Type B pancreatic cell (in vitro differentiated cells): ENCODE measurements around the gene MERTK. TPM values are rescaled to one million over a fixed set of nuclear protein-coding genes. Genes with fewer than 3 reads are reported as not detected.

Experiments used
- DNase-seq: peaks from one replicate; pipeline ENCODE4 v3.0.0; 2021; ENCODE audit warnings: mixed read lengths; ENCODE audit not compliant: unreplicated experiment; ENCODE audit errors: extremely low spot score
- H3K27ac Mint-ChIP-seq: 2 replicates; pipeline ENCODE4 v1.8.0; 2021; ENCODE audit warnings: mild to moderate bottlenecking, mixed read lengths
- H3K27me3 Mint-ChIP-seq: 2 replicates; pipeline ENCODE4 v1.8.0; 2021; ENCODE audit warnings: mixed read lengths
- H3K36me3 Mint-ChIP-seq: 2 replicates; pipeline ENCODE4 v1.8.0; 2021; ENCODE audit warnings: mixed read lengths
- H3K4me1 Mint-ChIP-seq: one replicate; pipeline ENCODE4 v1.8.0; 2021; ENCODE audit warnings: mixed read lengths; ENCODE audit not compliant: unreplicated experiment
- H3K4me3 Mint-ChIP-seq: 2 replicates; pipeline ENCODE4 v1.8.0; 2021; ENCODE audit warnings: mild to moderate bottlenecking, mixed read lengths
- H3K9me3 Mint-ChIP-seq: 2 replicates; pipeline ENCODE4 v1.8.0; 2021; ENCODE audit warnings: mixed read lengths
- total RNA-seq: library from RNA; stranded (reverse); gene quantifications from 2 replicates; pipeline ENCODE4 v1.2.1, GENCODE V29; 2021; ENCODE audit warnings: low replicate concordance
- TF ChIP-seq, protein P1 (sequence below): fragments of 200-600 bp; sonication (generic); conservative IDR thresholded peaks from 2 replicates; pipeline ENCODE4 v1.5.0; 2021; ENCODE audit warnings: antibody characterized with exemption, mild to moderate bottlenecking

MERTK gene
- total RNA-seq, 1 donor from 2014 or later, result 25.7 TPM

DNA sequence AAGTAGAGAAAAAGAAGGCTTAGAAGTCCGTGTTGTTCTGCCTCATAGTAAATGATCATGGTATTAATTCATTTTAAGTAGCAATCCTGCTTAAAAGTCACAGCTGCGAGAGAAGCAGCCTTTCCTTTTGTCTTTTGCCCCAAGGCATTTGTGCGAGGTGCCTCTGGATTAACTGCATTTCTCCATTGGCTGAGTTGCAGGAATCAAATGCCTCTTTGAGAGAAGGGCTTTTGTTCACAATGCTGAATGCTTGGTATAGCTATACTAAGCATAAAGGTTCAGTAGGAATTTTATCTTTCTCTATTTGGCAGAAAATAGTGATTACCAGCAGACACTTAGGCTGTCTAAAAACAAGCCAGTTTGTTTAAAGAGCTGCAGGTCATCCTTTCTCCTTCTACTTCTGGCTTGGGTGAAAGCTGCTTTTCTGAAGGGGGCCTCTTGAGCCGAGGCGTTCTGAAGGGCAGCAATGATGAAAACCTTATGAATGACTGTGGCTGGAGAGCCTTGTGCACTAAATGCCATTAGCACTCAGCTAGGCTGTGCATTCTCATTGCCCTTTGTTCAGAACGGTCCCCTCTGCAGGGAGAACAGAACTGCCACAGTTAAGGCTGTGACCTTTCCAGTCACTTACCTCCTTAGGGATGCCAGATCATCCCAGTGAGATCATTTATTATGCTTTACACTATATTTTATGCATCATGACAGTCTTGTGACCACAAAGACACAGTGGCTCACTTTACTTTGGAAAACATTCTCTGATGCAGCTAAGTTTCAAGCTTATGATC is 87.9 kb downstream of the MERTK start:
- peaks cover 5% of the 10 kb centered on the region for H3K9me3 Mint-ChIP-seq
- H3K4me1 Mint-ChIP-seq, result peaks cover 39% of the 10 kb centered on the region
- H3K36me3 Mint-ChIP-seq, result peaks cover 63% of the 10 kb centered on the region
- H3K27me3 Mint-ChIP-seq, result no peaks in the 10 kb centered on the region
- H3K27ac Mint-ChIP-seq, result peak overlapping the region; percentile 92
- peak overlapping the region; percentile 43 for H3K4me3 Mint-ChIP-seq
- TF ChIP-seq, protein P1, sequence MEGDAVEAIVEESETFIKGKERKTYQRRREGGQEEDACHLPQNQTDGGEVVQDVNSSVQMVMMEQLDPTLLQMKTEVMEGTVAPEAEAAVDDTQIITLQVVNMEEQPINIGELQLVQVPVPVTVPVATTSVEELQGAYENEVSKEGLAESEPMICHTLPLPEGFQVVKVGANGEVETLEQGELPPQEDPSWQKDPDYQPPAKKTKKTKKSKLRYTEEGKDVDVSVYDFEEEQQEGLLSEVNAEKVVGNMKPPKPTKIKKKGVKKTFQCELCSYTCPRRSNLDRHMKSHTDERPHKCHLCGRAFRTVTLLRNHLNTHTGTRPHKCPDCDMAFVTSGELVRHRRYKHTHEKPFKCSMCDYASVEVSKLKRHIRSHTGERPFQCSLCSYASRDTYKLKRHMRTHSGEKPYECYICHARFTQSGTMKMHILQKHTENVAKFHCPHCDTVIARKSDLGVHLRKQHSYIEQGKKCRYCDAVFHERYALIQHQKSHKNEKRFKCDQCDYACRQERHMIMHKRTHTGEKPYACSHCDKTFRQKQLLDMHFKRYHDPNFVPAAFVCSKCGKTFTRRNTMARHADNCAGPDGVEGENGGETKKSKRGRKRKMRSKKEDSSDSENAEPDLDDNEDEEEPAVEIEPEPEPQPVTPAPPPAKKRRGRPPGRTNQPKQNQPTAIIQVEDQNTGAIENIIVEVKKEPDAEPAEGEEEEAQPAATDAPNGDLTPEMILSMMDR, result no peak
- DNase-seq, result no peak

GRCh38 chr2:111990375-111990774 is 92.0 kb downstream of the MERTK start:
- H3K27me3 Mint-ChIP-seq, result no peaks in the 10 kb centered on the region
- no peak overlapping the region for H3K4me3 Mint-ChIP-seq
- H3K9me3 Mint-ChIP-seq, result no peaks in the 10 kb centered on the region
- H3K27ac Mint-ChIP-seq, result no peak overlapping the region
- TF ChIP-seq, protein P1, result no peak
- peaks cover 22% of the 10 kb centered on the region for H3K4me1 Mint-ChIP-seq
- peaks cover 47% of the 10 kb centered on the region for H3K36me3 Mint-ChIP-seq
- no peak for DNase-seq

DNA sequence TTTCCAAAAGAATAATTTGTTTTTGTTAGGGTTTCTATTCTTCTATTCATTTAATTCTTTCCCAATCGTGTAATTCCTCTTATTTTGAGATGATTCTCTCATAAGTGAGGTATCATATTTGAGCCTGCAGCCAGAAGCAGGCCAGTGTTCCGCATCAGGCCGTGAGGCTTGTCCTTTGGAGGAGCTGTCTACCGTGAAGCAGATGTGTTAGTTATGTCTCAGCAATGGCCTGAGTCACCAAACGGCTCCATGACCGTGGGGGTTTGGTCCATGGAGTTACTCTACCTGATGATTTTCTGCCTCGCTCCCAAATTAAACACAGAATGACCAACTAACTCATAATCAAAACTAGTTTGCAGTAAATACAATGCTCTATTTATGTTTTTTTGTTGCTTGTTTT is 92.4 kb downstream of the MERTK start:
- Mint-ChIP-seq H3K4me3 (no peak overlapping the region), H3K36me3 (peaks cover 42% of the 10 kb centered on the region), H3K27ac (no peak overlapping the region), H3K9me3 (no peaks in the 10 kb centered on the region), H3K27me3 (no peaks in the 10 kb centered on the region), H3K4me1 (peaks cover 17% of the 10 kb centered on the region)
- DNase-seq, result no peak
- TF ChIP-seq, protein P1, result no peak

DNA sequence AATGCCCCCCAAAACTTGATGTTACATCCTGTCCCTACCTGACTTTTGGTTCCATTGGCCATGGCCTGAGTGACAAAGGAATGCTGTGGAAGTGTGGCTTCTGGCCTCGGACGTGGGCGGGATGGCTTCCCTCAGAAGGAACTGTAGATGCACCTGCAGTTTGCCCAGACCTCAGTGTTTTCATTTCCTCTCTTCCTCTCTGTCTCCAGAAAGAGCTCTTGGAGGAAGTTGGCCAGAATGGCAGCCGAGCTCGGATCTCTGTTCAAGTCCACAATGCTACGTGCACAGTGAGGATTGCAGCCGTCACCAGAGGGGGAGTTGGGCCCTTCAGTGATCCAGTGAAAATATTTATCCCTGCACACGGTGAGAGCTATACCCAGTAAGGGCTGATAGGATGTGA is 95.6 kb downstream of the MERTK start:
- Mint-ChIP-seq H3K4me1 (no peaks in the 10 kb centered on the region), H3K4me3 (no peak overlapping the region), H3K36me3 (peaks cover 39% of the 10 kb centered on the region), H3K9me3 (no peaks in the 10 kb centered on the region), H3K27me3 (no peaks in the 10 kb centered on the region), H3K27ac (no peak overlapping the region)
- no peak for DNase-seq
- TF ChIP-seq, protein P1, result no peak

DNA sequence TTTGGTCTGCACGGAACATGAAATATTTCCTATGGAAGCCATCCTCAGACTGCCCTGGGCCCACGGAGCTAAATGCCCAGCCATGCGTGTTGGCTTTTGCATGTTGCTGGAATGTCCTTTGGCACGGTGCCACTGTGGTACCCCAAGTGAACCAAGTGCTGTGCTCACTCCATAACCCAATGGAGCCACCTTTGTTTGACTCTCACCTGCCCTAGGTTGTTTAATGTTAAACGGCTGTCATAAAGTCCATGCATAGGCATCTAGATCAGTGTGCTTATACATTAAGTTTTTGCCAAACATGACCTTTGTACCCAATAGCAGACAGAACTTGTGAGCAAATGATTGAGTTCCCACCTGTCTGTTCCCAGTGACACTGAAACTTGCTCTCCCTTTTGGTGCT is 96.7 kb downstream of the MERTK start:
- peaks cover 41% of the 10 kb centered on the region for H3K36me3 Mint-ChIP-seq

More for the DNA sequence above, 96.7 kb downstream of the MERTK start:
- Mint-ChIP-seq H3K4me3 (no peak overlapping the region), H3K4me1 (no peaks in the 10 kb centered on the region), H3K9me3 (peaks cover 7% of the 10 kb centered on the region), H3K27ac (no peak overlapping the region), H3K27me3 (no peaks in the 10 kb centered on the region)
- DNase-seq, result no peak
- TF ChIP-seq, protein P1, result no peak
